GM12865 (cell line): ENCODE results near the gene PPFIBP2.

Source experiments
- DNase-seq: peaks from one replicate; pipeline ENCODE4 v3.0.0; 2010; ENCODE audit warnings: low read depth
- H3K4me3 ChIP-seq: 2 replicates; pipeline ENCODE4 v1.5.1; 2011; ENCODE audit warnings: mild to moderate bottlenecking, low read depth, low read length, control low read depth
- TF ChIP-seq, protein P1 (sequence below): IDR thresholded peaks from 2 replicates; pipeline ENCODE4 v1.5.1; 2011; ENCODE audit warnings: low read length, control low read depth, low read depth, inconsistent platforms; ENCODE audit not compliant: insufficient read depth; ENCODE audit errors: missing control alignments

The PPFIBP2 gene

DNA sequence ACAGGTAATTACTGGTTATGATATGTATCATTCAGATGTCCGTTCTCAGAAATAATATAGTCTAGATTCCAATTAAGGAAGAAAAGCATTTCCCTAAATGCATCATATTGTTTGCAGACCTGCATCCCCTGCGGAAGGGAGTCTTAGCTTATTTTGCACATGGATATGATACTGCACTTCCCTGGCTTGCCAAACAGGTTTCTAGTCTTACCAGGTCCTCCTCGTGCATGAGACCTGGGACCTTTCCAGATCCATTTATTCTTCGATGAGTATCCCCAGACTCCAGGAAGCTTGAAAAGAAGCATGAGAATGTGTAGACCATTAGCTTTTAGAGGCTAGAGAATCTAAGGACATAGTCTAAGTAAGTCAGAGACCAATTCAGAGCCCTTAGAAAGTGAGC is 128.9 kb downstream of the PPFIBP2 start:
- TF ChIP-seq, protein P1, sequence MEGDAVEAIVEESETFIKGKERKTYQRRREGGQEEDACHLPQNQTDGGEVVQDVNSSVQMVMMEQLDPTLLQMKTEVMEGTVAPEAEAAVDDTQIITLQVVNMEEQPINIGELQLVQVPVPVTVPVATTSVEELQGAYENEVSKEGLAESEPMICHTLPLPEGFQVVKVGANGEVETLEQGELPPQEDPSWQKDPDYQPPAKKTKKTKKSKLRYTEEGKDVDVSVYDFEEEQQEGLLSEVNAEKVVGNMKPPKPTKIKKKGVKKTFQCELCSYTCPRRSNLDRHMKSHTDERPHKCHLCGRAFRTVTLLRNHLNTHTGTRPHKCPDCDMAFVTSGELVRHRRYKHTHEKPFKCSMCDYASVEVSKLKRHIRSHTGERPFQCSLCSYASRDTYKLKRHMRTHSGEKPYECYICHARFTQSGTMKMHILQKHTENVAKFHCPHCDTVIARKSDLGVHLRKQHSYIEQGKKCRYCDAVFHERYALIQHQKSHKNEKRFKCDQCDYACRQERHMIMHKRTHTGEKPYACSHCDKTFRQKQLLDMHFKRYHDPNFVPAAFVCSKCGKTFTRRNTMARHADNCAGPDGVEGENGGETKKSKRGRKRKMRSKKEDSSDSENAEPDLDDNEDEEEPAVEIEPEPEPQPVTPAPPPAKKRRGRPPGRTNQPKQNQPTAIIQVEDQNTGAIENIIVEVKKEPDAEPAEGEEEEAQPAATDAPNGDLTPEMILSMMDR: no peak
- no peak overlapping the region for H3K4me3 ChIP-seq
- no peak for DNase-seq

DNA sequence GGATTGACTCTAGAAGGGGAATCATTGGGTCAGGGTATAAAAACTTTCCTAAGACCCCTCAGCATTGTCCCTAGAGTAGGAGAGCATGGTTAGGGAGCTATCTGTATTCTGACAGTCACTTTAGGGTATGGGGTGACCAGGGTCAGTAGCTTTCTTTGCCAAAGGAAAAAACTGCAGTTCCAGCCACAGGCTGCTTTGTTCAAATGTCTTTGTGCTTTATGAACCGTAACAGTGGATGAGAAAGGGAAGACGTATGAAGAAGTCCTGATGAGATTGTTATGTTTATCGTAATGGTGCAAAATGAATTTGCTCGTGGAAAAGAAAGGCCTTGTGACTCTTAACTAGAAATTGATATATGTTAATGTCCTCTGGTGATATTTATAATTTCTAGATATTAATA is 129.5 kb downstream of the PPFIBP2 start:
- H3K4me3 ChIP-seq: no peak overlapping the region
- DNase-seq: no peak
- TF ChIP-seq, protein P1: no peak

DNA sequence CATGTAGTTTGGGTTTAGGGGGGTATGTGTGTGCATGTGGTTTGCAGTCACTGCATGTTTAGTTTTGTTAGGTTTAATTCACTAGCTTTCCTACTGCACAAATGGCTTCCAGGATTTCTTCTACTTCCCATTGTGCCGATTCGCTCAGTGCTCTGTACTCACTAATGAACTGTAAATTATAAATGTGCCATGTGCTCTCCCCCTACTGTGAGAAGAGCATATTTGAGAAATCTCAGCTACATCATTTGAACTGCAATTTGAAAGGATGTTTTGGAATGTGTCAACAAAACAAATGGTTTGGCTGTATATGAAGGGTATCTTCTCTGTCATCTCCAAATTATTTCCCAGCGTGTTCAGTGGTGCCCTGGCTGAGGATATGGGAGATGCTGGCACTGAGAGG is 131.4 kb downstream of the PPFIBP2 start:
- no peak overlapping the region for H3K4me3 ChIP-seq
- no peak for DNase-seq
- TF ChIP-seq, protein P1: no peak

DNA sequence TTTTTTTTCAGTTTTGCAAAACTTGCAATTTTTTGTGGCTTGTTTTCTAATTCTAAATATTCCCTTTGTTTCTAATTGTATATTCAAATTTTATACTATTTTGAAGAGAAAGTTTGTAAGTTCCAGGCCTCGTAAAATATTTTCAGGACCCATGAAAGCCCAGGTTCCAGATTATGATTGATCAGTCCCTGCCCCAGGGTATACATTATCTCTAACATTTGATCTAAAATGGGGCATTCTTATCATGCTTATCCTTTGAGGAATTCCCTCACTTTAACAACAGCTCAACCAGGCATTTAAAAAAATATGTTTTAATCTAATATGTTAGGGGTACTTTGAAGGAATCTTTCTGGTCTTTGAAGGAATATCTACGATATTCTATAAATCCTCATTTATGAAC is 133.1 kb downstream of the PPFIBP2 start:
- H3K4me3 ChIP-seq: no peak overlapping the region
- TF ChIP-seq, protein P1: no peak
- DNase-seq: no peak

DNA sequence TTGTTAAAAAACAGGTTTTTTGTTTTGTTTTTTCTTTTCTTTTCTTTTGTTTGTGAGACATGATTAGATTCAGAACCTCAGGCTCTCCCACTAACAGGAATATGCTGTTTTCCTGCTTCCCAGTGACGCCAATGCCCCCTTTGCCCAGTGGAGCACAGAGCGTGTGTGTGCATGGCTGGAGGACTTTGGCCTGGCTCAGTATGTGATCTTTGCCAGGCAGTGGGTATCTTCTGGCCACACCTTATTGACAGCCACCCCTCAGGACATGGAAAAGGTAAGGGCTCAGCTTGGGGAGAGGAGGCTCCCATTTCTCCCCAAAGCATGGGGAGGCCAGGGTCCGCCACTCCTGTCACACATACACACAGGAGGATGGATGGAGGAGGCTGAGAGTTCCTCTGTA is 134.5 kb downstream of the PPFIBP2 start:
- TF ChIP-seq, protein P1: no peak
- no peak overlapping the region for H3K4me3 ChIP-seq
- DNase-seq: no peak

DNA sequence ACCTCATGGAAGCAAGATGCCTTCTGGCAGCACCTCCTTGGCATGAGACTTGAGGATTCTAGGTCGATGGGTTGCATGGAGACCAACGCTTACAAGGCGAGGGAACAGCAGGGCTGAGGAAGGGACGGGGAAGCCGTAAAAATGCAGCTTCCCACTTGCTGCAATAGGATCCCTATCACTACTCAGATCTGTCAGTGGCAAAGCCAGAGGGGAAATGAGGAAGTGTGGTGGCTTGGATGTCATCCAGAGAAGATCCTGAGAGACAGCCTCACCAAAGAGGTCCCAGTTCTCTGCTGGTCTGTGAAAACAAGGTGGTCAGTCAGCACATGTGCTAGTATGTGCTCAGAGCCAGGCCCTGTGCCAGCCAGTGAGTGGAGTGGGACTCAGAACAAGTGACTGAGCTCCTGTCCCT is 137.3 kb downstream of the PPFIBP2 start:
- TF ChIP-seq, protein P1: no peak
- DNase-seq: no peak

DNA sequence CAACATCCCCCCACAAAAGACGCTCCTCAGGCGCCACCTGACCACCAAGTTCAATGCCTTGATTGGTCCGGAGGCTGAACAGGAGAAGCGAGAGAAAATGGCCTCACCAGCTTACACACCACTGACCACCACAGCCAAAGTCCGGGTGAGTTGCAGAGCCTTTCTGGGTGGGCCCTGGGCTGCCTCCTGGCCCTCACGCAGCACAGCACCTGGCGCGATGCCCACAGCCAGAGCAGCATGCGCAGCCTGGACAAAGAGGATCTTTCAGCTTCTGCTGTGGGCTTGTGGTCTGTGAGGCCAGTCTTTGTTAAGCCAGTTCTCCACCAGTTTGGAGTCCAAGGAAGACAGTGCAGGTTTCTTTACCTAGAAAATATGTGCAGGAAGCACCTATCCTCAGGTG is 137.9 kb downstream of the PPFIBP2 start:
- no peak for DNase-seq
- H3K4me3 ChIP-seq: no peak overlapping the region
- TF ChIP-seq, protein P1: no peak

More for the DNA sequence above, 137.3 kb downstream of the PPFIBP2 start:
- H3K4me3 ChIP-seq: no peak overlapping the region
